Skeletal muscle tissue (tissue), 4 donors: Measurements from ENCODE around the gene HSPA14. TPM values are rescaled to one million over a fixed set of nuclear protein-coding genes. Genes with fewer than 3 reads are reported as not detected.
"Not testable (repeated sequence)": the region's sequence is repeated elsewhere in the genome, so short reads cannot be mapped to it uniquely, and the experiment has no call there.

Experiments
- H3K27ac ChIP-seq: one replicate; pipeline ENCODE4 v1.7.0; 2013; ENCODE audit warnings: mild to moderate bottlenecking, low read depth, low read length, inconsistent platforms
- H3K27me3 ChIP-seq, 3 donors: one replicate each; pipeline ENCODE4 v1.7.0; 2013; ENCODE audit warnings: low read length in 3 of 3; ENCODE audit not compliant: control insufficient read depth in 3 of 3, insufficient read depth in 3 of 3
- H3K36me3 ChIP-seq, 3 donors: one replicate each; pipeline ENCODE4 v1.7.0; 2013; ENCODE audit warnings: low read length in 3 of 3; ENCODE audit not compliant: control insufficient read depth in 3 of 3, insufficient read depth in 3 of 3
- H3K4me1 ChIP-seq, 3 donors: one replicate each; pipeline ENCODE4 v1.7.0; 2013; ENCODE audit warnings: low read length in 3 of 3, mild to moderate bottlenecking in 3 of 3; ENCODE audit not compliant: control insufficient read depth in 3 of 3, insufficient read depth in 3 of 3
- H3K4me3 ChIP-seq, 3 donors: one replicate each; pipeline ENCODE4 v1.7.0; 2013; ENCODE audit warnings: low read length in 3 of 3
- H3K9ac ChIP-seq, 3 donors: one replicate each; pipeline ENCODE4 v1.7.0; 2013; ENCODE audit warnings: low read length in 3 of 3, mild to moderate bottlenecking in 3 of 3, moderate library complexity in 2 of 3, low read depth in 1 of 3
- H3K9me3 ChIP-seq, 3 donors: one replicate each; pipeline ENCODE4 v1.7.0; 2013; ENCODE audit warnings: low read length in 3 of 3; ENCODE audit not compliant: control insufficient read depth in 3 of 3
- total RNA-seq: library from RNA; depleted of rRNA; stranded (reverse); fragments of >200 nt; gene quantifications from one replicate; pipeline ENCODE4 v1.2.3, GENCODE V29; 2014
- donor health status: Osteomylitis.

HSPA14 gene
- total RNA-seq, 1 donor from 2014 or later = 11.0 TPM

DNA sequence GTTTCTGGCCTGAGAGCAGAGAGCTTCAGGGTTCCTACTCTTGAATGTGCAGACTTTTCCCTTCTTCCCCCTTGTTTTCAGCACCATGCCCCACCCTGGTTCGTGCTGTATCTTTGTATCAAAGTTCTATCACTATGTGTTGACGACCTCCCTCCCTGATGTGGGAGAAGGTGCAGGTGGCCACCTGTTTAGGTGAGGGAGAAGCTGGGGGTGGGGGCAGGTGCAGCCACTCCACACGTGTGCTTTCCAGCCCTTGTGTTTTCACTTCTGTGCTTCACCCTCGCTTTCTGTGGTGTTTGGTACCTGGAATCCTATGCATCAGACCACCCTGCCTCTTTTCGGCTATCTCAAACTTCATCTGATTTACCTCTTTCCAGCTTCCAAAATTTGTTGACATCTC is 20.9 kb downstream of the HSPA14 start:
- no peak overlapping the region for H3K9ac ChIP-seq
- H3K9me3 ChIP-seq = no peaks in the 10 kb centered on the region
- no peak overlapping the region for H3K27ac ChIP-seq
- H3K27me3 ChIP-seq = no peaks in the 10 kb centered on the region
- H3K36me3 ChIP-seq = peaks cover 0 to 12% (median 5%) of the 10 kb centered on the region in 3 donors
- H3K4me1 ChIP-seq = no peaks in the 10 kb centered on the region
- no peak overlapping the region for H3K4me3 ChIP-seq

DNA sequence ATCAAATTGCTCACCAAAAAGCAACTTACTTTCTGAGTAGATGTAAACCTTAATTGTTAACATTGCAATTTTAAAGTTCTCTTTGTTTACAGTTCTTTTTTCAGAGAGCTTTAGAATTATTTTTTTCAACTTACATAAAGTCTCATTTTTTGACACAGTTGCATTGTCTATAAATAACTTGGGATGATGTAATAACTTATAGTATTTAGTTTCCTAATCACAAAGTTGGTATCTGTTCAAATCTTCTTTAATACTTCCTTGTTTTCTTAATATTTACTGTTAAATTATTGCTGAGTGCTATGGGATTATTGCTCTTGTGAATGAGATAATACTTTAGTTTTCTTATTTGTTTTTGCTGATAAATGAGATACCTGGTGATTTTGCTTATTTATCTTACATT is 21.7 kb downstream of the HSPA14 start:
- Histone ChIP-seq H3K27ac (no peak overlapping the region), H3K27me3 (no peaks in the 10 kb centered on the region), H3K9ac (no peak overlapping the region), H3K4me1 (no peaks in the 10 kb centered on the region), H3K4me3 (no peak overlapping the region), H3K9me3 (no peaks in the 10 kb centered on the region), H3K36me3 (peaks cover 0 to 10% (median under 1%) of the 10 kb centered on the region in 3 donors)

DNA sequence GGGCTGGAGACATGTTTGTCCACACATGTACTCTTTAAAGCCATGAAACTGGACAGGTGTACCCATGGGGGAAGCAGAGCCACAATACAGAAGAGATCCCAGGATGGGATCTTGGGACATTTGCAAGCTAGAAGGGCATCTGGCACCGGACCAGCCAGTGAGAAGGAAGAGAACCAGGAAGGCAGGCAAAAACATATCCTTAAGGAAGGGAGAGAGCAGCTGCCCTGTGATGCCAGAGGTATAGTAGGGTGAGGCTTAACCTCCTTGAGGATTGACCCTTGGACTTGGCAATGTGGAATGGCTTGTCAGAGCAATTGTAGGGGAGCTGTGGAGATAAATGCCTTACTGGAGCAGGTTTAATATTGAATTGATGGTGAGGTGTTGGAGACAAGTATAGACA is 22.7 kb downstream of the HSPA14 start:
- Histone ChIP-seq H3K4me1 (no peaks in the 10 kb centered on the region), H3K4me3 (no peak overlapping the region), H3K9me3 (no peaks in the 10 kb centered on the region), H3K27me3 (no peaks in the 10 kb centered on the region), H3K9ac (no peak overlapping the region), H3K27ac (no peak overlapping the region), H3K36me3 (peaks cover 0 to 10% (median 1%) of the 10 kb centered on the region in 3 donors)

DNA sequence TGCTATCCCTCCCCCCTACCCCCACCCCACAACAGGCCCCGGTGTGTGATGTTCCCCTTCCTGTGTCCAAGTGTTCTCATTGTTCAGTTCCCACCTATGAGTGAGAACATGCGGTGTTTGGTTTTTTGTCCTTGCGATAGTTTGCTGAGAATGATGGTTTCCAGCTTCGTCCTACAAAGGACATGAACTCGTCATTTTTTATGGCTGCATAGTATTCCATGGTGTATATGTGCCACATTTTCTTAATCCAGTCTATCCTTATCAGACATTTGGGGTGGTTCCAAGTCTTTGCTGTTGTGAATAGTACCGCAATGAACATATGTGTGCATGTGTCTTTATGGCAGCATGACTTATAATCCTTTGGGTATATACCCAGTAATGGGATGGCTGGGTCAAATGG is 26.4 kb downstream of the HSPA14 start:
- not testable (repeated sequence) for H3K27me3 ChIP-seq, H3K4me3 ChIP-seq, H3K4me1 ChIP-seq, H3K27ac ChIP-seq, H3K9me3 ChIP-seq, H3K9ac ChIP-seq
- H3K36me3 ChIP-seq = peaks cover 11 to 27% (median 24%) of the 10 kb centered on the region in 3 donors

DNA sequence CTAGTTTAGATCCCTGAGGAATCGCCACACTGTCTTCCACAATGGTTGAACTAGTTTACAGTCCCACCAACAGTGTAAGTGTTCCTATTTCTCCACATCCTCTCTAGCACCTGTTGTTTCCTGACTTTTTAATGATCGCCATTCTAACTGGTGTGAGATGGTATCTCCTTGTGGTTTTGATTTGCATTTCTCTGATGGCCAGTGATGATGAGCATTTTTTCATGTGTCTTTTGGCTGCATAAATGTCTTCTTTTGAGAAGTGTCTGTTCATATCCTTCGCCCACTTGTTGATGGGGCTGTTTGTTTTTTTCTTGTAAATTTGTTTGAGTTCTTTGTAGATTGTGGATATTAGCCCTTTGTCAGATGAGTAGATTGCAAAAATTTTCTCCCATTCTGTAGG is 26.8 kb downstream of the HSPA14 start:
- H3K4me1 ChIP-seq, H3K9ac ChIP-seq, H3K9me3 ChIP-seq, H3K27ac ChIP-seq, H3K27me3 ChIP-seq, H3K4me3 ChIP-seq: not testable (repeated sequence)
- peaks cover 13 to 30% (median 24%) of the 10 kb centered on the region in 3 donors for H3K36me3 ChIP-seq

DNA sequence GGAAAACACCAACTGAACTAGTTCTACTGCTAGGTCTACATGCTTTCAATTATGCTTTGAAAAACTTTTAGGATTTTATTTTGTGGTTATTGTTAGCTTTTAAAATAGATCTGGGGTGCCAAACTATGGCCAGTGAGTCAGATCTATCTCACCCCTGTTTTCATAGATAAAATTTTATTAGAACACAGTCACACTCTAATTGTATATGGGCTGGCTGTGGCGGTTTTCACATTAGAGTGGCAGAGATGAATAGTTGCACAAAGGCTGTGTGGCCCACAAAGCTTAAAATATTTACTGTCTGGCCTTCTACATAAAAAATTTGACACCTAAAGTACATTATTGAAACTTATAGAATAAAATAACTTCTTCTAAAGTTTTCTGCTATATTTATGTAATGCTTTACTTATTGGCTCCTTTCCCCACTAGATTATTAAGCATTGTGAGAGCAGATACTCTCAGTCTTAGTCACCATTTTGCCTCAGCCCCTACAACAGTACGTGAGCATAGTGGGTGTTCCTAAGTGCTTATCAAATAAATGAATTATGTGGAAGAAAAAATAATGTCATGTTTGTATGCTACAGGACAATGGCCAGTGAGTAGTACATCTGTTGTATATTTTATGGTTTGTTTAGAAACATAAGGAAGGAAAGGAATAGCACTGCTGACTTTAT is 35.1 kb downstream of the HSPA14 start:
- H3K4me1 ChIP-seq = peaks cover 12 to 21% (median 18%) of the 10 kb centered on the region in 3 donors
- H3K36me3 ChIP-seq = peaks cover 5 to 9% (median 9%) of the 10 kb centered on the region in 3 donors
- no peak overlapping the region for H3K9ac ChIP-seq
- no peaks in the 10 kb centered on the region for H3K27me3 ChIP-seq
- H3K27ac ChIP-seq = no peak overlapping the region
- H3K4me3 ChIP-seq = no peak overlapping the region
- no peaks in the 10 kb centered on the region for H3K9me3 ChIP-seq

DNA sequence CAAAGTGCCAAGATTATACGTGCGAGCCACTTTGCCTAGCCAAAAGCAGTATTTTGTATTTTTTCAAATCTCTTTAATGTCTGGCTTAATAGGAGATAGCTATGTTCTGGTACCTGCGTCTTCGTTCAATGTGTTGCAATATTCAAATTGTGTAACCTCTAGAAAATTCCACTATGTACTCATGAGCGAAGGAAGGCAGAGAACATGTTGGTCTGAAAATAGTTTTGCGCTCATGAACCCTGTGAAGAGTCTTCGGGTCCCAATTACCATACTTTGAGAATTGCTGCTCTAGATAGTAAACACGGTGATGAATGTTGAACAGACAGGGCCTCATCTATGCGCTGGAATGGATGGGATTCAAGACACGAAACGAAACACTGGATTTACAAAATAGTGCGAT is 37.8 kb downstream of the HSPA14 start:
- Histone ChIP-seq H3K27ac (peak overlapping the region; percentile 95), H3K4me3 (peak overlapping the region in 1 of 3 donors; percentile 17), H3K36me3 (peaks cover 0 to 2% (median 0%) of the 10 kb centered on the region in 3 donors), H3K4me1 (peaks cover 21 to 35% (median 29%) of the 10 kb centered on the region in 3 donors), H3K9me3 (no peaks in the 10 kb centered on the region), H3K9ac (no peak overlapping the region), H3K27me3 (no peaks in the 10 kb centered on the region)

DNA sequence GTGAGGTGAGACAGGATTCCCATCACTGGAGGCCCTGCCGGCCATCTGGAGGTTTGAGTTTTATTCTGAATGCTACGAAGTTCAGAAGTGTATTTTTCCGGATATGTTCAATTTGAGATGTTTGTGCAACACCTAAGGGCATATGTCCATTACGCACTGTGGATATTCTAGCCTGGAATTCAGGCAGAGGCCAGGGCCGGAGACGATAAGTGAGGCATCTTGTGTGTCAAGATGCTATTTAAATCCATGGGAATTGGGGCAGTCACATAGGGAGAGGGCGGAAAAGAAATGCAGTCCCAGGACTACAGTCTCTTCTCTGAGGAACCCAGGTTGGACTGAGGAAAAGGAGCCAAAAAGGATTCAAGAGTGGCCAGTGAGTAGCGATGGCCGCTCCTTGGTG is 38.7 kb downstream of the HSPA14 start:
- H3K9me3 ChIP-seq = no peaks in the 10 kb centered on the region
- H3K36me3 ChIP-seq = peaks cover 0 to 2% (median 0%) of the 10 kb centered on the region in 3 donors
- no peaks in the 10 kb centered on the region for H3K27me3 ChIP-seq
- H3K27ac ChIP-seq = peak overlapping the region; percentile 95
- peaks cover 21 to 35% (median 29%) of the 10 kb centered on the region in 3 donors for H3K4me1 ChIP-seq
- peak overlapping the region; percentile 73 to 97 (median 94) for H3K9ac ChIP-seq
- H3K4me3 ChIP-seq = peak overlapping the region; percentile 38 to 96 (median 94)

DNA sequence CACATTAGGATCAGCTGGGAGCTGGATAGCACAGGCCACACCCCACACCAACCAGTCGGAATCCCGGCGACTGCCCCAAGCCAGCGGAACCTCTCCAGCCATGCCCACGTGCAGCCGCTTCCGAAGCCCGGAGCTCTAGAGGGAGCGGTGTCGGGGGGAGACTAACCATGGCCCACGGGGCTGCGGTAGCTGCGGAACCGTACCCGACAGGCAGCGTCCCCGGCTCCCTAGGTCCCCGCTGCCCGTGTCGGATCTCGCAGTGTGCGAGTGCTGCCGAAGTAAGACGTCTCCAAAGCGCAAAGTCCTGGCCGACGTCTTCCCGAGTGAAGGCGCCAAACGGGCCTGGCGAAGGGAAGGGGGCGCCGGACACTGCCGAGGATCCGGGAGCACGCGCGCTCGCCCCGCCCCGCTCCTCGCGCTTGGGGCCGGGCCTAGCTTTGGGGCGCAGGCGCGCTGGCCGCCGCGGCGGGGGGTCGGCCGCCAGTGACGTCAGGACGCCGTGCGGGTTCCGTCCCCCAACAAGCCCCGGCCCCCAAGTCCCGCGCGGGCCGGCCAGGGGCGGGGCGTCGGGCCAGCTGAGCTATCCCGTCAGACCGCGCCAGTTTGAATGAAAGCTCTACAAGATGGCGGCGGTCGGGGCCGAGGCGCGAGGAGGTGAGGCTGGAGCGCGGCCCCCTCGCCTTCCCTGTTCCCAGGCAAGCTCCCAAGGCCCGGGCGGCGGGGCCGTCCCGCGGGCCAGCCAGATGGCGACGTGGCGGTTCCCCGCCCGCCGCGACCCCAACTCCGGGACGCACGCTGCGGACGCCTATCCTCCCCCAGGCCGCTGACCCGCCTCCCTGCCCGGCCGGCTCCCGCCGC is 40.4 kb downstream of the HSPA14 start, which contains the start of gene SUV39H2:
Gene SUV39H2 (plus strand): TSS at position 601 of the 858 bp plus-strand sequence. CDS start 23 bp downstream, at position 624.
- Histone ChIP-seq H3K4me1 (peaks cover 21 to 35% (median 29%) of the 10 kb centered on the region in 3 donors), H3K36me3 (peaks cover 0 to under 1% (median 0%) of the 10 kb centered on the region in 3 donors), H3K9me3 (no peaks in the 10 kb centered on the region)

More for the DNA sequence above, 40.4 kb downstream of the HSPA14 start, which contains the start of gene SUV39H2:
- H3K27ac ChIP-seq = peak within 1 kb of the TSS; percentile 95
- H3K4me3 ChIP-seq = peak within 1 kb of the TSS; percentile 91 to 96 (median 94)
- no peaks in the 10 kb centered on the region for H3K27me3 ChIP-seq
- peak within 1 kb of the TSS; percentile 94 to 97 (median 96) for H3K9ac ChIP-seq
